Measurements from ENCODE around the gene PPP1R12B.
A peak's percentile ranks its signal among the peaks of the same experiment; 100 is the strongest.
"Not testable (repeated sequence)": the region's sequence is repeated elsewhere in the genome, so short reads cannot be mapped to it uniquely, and the experiment has no call there.

Gene PPP1R12B

DNA sequence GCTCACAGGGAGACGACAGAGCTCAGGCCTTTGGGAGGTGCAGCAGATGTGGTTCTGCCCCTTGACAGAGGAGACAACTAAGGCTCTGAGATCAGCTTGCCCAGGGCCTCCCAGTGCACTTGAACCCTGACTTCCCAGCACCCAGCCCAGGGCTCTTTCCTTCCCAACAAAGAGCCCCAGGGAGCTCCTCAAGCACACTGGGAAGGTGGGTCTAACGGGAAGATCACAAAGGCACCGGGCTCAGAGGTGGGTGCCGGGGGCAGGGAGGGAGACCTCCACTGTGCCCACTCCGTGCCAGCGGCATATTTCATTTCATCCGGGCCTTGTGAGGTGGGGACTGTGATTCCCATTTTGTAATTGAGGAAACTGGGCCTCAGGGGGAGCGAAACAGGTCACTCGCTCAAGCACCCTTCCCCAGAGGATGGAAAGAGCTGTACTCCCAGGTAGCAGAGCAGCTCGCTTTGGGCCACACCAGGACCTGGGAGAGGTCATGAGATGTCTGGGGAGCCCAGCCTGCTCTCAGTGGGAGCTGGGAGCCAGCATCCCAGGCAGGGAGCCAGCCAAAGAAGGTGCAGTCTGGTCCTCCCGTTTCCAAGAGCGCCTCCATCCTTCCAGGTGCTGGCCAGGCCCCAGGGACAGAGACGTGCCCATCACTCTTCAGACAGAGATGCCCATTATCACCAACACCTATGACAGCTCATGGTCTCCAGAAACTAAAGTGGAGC, 279.5 kb downstream of the PPP1R12B start:
- Histone ChIP-seq H3K4me1 (ENCODE audit: control insufficient read depth, low read length) (peaks cover 33% of the 10 kb centered on the region), H3K9me2 (replicated peaks; ENCODE audit: control insufficient read depth, low read length) (no peaks in the 10 kb centered on the region), H3K27ac (ENCODE audit: low read depth, low read length) (no peak overlapping the region), H3K27me3 (ENCODE audit: control insufficient read depth, low read length) (0 out of 2 replicates have a peak, but pooled peaks cover 5% of the 10 kb centered on the region), H3K9me3 (ENCODE audit: control insufficient read depth, insufficient read depth, low read length) (peaks cover 4% of the 10 kb centered on the region; the same call in 1 of the 2 replicates), H3K79me2 (ENCODE audit: control insufficient read depth, low read length) (no peaks in the 10 kb centered on the region), H3K36me3 (ENCODE audit: control insufficient read depth, low read length) (no peaks in the 10 kb centered on the region), H4K20me1 (ENCODE audit: control insufficient read depth, insufficient read depth, low read depth, low read length) (no peaks in the 10 kb centered on the region), H3F3A (ENCODE audit: control insufficient read depth, insufficient read depth) (no peaks in the 10 kb centered on the region), H3K4me3 (ENCODE audit: low read length) (no peak overlapping the region), H3K4me2 (ENCODE audit: low read length) (no peak overlapping the region)
- no peak for TF ChIP-seq EZH2phosphoT487 (IDR thresholded peaks at IDR 0.05; ENCODE audit: borderline replicate concordance, low read length)
- TF ChIP-seq, protein P1, sequence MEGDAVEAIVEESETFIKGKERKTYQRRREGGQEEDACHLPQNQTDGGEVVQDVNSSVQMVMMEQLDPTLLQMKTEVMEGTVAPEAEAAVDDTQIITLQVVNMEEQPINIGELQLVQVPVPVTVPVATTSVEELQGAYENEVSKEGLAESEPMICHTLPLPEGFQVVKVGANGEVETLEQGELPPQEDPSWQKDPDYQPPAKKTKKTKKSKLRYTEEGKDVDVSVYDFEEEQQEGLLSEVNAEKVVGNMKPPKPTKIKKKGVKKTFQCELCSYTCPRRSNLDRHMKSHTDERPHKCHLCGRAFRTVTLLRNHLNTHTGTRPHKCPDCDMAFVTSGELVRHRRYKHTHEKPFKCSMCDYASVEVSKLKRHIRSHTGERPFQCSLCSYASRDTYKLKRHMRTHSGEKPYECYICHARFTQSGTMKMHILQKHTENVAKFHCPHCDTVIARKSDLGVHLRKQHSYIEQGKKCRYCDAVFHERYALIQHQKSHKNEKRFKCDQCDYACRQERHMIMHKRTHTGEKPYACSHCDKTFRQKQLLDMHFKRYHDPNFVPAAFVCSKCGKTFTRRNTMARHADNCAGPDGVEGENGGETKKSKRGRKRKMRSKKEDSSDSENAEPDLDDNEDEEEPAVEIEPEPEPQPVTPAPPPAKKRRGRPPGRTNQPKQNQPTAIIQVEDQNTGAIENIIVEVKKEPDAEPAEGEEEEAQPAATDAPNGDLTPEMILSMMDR (IDR thresholded peaks at IDR 0.05; ENCODE audit: low read depth, low read length, poor library complexity, severe bottlenecking), result no peak

DNA sequence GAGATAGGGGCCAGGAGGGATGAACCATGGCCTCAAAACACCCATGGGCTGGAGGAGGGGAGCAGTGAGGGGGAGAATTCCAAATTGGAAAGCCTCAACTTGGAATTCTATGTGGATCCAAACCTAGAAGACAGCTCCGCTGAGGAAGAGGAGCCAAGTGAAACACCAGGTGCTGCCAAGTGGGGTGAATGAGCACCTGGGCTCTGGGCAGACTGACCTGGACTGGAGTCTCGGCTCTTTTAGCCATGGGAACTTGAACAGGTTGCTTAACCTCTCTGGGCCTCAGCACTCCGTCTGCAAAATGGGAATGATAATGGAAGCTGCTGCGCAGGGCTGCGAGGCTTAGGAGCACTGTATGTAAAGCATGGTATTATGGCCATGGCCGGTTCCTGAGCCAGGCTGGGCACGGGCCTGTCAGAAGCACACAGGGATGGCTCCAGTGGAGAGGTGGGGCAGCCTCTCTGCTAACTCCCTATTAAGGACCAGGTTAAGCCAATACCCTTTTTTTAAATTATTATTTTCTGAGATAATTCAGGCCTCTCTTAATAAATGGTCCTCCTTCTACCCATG, 280.2 kb downstream of the PPP1R12B start:
- no peak for TF ChIP-seq EZH2phosphoT487 (IDR thresholded peaks at IDR 0.05; ENCODE audit: borderline replicate concordance, low read length)
- TF ChIP-seq, protein P1 (IDR thresholded peaks at IDR 0.05; ENCODE audit: low read depth, low read length, poor library complexity, severe bottlenecking), result no peak
- no peaks in the 10 kb centered on the region for H3K9me2 ChIP-seq (replicated peaks; ENCODE audit: control insufficient read depth, low read length)
- no peaks in the 10 kb centered on the region for H3F3A ChIP-seq (ENCODE audit: control insufficient read depth, insufficient read depth)
- H3K4me3 ChIP-seq (ENCODE audit: low read length), result no peak overlapping the region
- H3K36me3 ChIP-seq (ENCODE audit: control insufficient read depth, low read length), result no peaks in the 10 kb centered on the region
- H3K27ac ChIP-seq (ENCODE audit: low read depth, low read length), result no peak overlapping the region
- H3K4me2 ChIP-seq (ENCODE audit: low read length), result 0 out of 2 replicates have a peak overlapping the region, but pooled peaks have one; percentile 24
- 0 out of 2 replicates have a peak, but pooled peaks cover 5% of the 10 kb centered on the region for H3K27me3 ChIP-seq (ENCODE audit: control insufficient read depth, low read length)
- no peaks in the 10 kb centered on the region for H3K79me2 ChIP-seq (ENCODE audit: control insufficient read depth, low read length)
- H3K4me1 ChIP-seq (ENCODE audit: control insufficient read depth, low read length), result peaks cover 33% of the 10 kb centered on the region
- peaks cover 4% of the 10 kb centered on the region; the same call in 1 of the 2 replicates for H3K9me3 ChIP-seq (ENCODE audit: control insufficient read depth, insufficient read depth, low read length)
- no peaks in the 10 kb centered on the region for H4K20me1 ChIP-seq (ENCODE audit: control insufficient read depth, insufficient read depth, low read depth, low read length)

DNA sequence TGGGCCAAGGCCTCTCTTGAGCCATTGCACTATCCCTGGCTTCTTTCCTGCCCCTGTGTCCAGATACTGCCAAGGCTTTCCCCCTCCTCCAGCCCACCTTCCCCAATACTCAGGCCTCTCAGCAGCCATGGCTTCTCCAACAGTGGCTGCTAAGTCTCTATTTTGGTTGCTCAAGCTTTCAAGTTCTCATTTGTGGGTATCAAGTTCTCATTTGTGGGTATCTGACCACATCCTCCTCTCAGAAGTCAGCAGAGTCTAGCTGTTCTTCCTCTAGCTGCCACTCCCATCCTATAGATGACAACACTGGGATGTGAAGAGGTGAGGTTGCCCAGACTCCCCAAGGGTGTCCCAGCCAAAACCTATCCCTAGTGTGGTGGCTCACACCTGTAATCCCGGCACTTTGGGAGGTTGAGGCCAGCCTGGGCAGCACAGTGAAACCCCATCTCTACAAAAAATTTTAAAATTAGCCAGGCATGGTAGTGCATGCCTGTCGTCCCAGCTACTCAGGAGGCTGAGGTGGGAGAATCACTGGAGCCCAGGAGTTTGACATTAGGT, 280.8 kb downstream of the PPP1R12B start:
- not testable (repeated sequence) for H4K20me1 ChIP-seq (ENCODE audit: control insufficient read depth, insufficient read depth, low read depth, low read length); H3K4me3 ChIP-seq (ENCODE audit: low read length); H3F3A ChIP-seq (ENCODE audit: control insufficient read depth, insufficient read depth); H3K27ac ChIP-seq (ENCODE audit: low read depth, low read length); H3K79me2 ChIP-seq (ENCODE audit: control insufficient read depth, low read length); H3K36me3 ChIP-seq (ENCODE audit: control insufficient read depth, low read length); H3K27me3 ChIP-seq (ENCODE audit: control insufficient read depth, low read length); H3K9me2 ChIP-seq (replicated peaks; ENCODE audit: control insufficient read depth, low read length); H3K9me3 ChIP-seq (ENCODE audit: control insufficient read depth, insufficient read depth, low read length)
- 0 out of 2 replicates have a peak overlapping the region, but pooled peaks have one; percentile 24 for H3K4me2 ChIP-seq (ENCODE audit: low read length)
- peaks cover 33% of the 10 kb centered on the region for H3K4me1 ChIP-seq (ENCODE audit: control insufficient read depth, low read length)

DNA sequence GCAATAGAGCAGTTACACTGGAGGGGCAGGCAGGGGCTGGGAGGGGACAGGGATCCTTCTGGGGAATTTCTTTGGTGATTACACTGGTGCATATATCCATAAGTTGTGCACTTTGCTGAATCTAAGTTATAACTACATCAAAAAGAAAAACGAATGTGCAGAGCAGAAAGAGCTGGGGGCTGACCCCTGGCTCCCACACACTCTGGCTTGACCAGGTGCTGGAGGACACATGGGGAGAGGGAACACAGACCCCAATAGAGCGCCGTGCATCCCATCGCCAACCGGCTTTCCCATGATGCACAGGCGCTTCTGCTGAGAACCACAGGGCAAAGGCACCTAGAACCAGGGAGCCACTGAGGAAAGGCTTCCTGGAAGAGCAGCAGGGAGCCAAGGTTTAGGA, 281.6 kb downstream of the PPP1R12B start:
- H3K27me3 ChIP-seq (ENCODE audit: control insufficient read depth, low read length); H3K4me2 ChIP-seq (ENCODE audit: low read length); H4K20me1 ChIP-seq (ENCODE audit: control insufficient read depth, insufficient read depth, low read depth, low read length); H3K36me3 ChIP-seq (ENCODE audit: control insufficient read depth, low read length); H3K9me2 ChIP-seq (replicated peaks; ENCODE audit: control insufficient read depth, low read length); H3F3A ChIP-seq (ENCODE audit: control insufficient read depth, insufficient read depth); H3K79me2 ChIP-seq (ENCODE audit: control insufficient read depth, low read length); H3K4me3 ChIP-seq (ENCODE audit: low read length); H3K27ac ChIP-seq (ENCODE audit: low read depth, low read length); H3K9me3 ChIP-seq (ENCODE audit: control insufficient read depth, insufficient read depth, low read length): not testable (repeated sequence)
- peaks cover 33% of the 10 kb centered on the region for H3K4me1 ChIP-seq (ENCODE audit: control insufficient read depth, low read length)
